Measurements from ENCODE around the gene BCL3. TPM values are rescaled to one million over a fixed set of nuclear protein-coding genes. Genes with fewer than 3 reads are reported as not detected.
"Not testable (repeated sequence)": the region's sequence is repeated elsewhere in the genome, so short reads cannot be mapped to it uniquely, and the experiment has no call there.

The BCL3 gene
- total RNA-seq, 3 donors from 2014 or later: 78.9 to 145 (median 90.6) TPM

GRCh38 chr19:44718441-44719261, 29.9 kb upstream of the BCL3 start:
- ATAC-seq: peak; percentile 84
- Histone ChIP-seq H3K4me1 (ENCODE audit: low read depth) (peaks cover 19% of the 10 kb centered on the region), H3K9me3 (peaks cover 3% of the 10 kb centered on the region), H3K4me3 (no peak overlapping the region), H3K36me3 (ENCODE audit: low read depth) (no peaks in the 10 kb centered on the region)
- TF ChIP-seq, protein P1, sequence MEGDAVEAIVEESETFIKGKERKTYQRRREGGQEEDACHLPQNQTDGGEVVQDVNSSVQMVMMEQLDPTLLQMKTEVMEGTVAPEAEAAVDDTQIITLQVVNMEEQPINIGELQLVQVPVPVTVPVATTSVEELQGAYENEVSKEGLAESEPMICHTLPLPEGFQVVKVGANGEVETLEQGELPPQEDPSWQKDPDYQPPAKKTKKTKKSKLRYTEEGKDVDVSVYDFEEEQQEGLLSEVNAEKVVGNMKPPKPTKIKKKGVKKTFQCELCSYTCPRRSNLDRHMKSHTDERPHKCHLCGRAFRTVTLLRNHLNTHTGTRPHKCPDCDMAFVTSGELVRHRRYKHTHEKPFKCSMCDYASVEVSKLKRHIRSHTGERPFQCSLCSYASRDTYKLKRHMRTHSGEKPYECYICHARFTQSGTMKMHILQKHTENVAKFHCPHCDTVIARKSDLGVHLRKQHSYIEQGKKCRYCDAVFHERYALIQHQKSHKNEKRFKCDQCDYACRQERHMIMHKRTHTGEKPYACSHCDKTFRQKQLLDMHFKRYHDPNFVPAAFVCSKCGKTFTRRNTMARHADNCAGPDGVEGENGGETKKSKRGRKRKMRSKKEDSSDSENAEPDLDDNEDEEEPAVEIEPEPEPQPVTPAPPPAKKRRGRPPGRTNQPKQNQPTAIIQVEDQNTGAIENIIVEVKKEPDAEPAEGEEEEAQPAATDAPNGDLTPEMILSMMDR (IDR thresholded peaks at IDR 0.05): no peak
- DNase-seq: peak in 2 of 3 donors; percentile 78 to 87
- intact Hi-C loops (cut with DNase I, micrococcal nuclease): no loop called here

DNA sequence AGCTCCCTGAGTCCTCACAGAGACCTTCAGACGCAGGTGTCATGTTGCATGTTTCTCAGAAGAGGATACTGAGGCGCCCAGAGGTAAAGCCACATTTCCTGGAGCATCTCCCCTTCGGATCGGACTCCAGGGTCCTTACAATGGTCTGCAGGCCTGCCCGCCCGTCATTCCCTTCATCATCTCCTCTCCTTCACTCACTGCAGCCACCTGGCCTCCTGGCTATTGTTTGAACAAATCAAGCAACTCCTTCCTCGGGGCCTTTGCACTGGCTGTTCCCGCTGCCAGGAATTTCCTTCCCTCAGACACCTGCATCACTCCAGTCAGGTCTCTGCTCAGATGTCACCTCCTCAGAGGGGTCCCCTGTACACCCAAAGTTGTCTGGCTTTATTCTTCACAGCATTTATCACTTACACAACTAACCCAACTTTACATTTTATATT, 29.2 kb upstream of the BCL3 start:
- TF ChIP-seq, protein P1 (IDR thresholded peaks at IDR 0.05): no peak
- peaks cover 25% of the 10 kb centered on the region for H3K4me1 ChIP-seq (ENCODE audit: low read depth)
- intact Hi-C loops (cut with DNase I, micrococcal nuclease): no loop called here
- no peaks in the 10 kb centered on the region for H3K36me3 ChIP-seq (ENCODE audit: low read depth)
- DNase-seq (no peak), ATAC-seq (peak; percentile 2)
- peaks cover 3% of the 10 kb centered on the region for H3K9me3 ChIP-seq
- no peak overlapping the region for H3K4me3 ChIP-seq

DNA sequence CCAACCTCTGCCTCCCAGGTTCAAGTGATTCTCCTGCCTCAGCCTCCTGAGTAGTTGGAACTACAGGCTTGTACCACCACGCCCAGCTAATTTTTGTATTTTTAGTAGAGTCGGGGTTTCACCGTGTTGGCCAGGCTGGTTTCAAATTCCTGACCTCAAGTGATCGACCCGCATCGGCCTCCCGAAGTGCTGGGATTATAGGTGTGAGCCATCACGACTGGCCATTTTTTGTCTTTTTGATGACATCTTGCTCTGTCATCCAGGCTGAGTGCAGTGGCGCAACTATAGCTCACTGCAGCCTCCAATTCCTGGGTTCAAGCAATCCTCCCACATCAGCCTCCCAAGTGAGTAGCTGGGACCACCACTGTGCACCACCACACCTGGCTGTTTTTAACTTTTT, 28.1 kb upstream of the BCL3 start:
- peaks cover 35% of the 10 kb centered on the region for H3K4me1 ChIP-seq (ENCODE audit: low read depth)
- intact Hi-C loops (cut with DNase I, micrococcal nuclease): loop anchor here in 1 of 2 donors (5.0 kb wide), 1 partner anchor 52 kb away; no protein-coding TSS in a partner anchor
- not testable (repeated sequence) for ATAC-seq; DNase-seq; H3K4me3 ChIP-seq; H3K36me3 ChIP-seq (ENCODE audit: low read depth); H3K9me3 ChIP-seq

- H3K9me3 ChIP-seq: no peaks in the 10 kb centered on the region
- TF ChIP-seq, protein P1 (IDR thresholded peaks at IDR 0.05): no peak
- DNase-seq (no peak), ATAC-seq (no peak)
- H3K36me3 ChIP-seq (ENCODE audit: low read depth): no peaks in the 10 kb centered on the region
- intact Hi-C loops (cut with DNase I, micrococcal nuclease): loop anchor here in 1 of 2 donors (5.0 kb wide), 1 partner anchor 51 kb away; no protein-coding TSS in a partner anchor
- H3K4me1 ChIP-seq (ENCODE audit: low read depth): peaks cover 40% of the 10 kb centered on the region
- no peak overlapping the region for H3K4me3 ChIP-seq
These were observed 27.6 kb upstream of the BCL3 start for GRCh38 chr19:44720945-44721344.

- not testable (repeated sequence) for H3K9me3 ChIP-seq; H3K36me3 ChIP-seq (ENCODE audit: low read depth); ATAC-seq; H3K4me3 ChIP-seq; DNase-seq
- intact Hi-C loops (cut with DNase I, micrococcal nuclease): loop anchor here in 1 of 2 donors (5.0 kb wide), 1 partner anchor 51 kb away; no protein-coding TSS in a partner anchor
- peaks cover 44% of the 10 kb centered on the region for H3K4me1 ChIP-seq (ENCODE audit: low read depth)
These were observed 27.1 kb upstream of the BCL3 start for GRCh38 chr19:44721369-44721768.

- ATAC-seq: no peak
- no peak for DNase-seq
- H3K4me3 ChIP-seq: no peak overlapping the region
- H3K4me1 ChIP-seq (ENCODE audit: low read depth): peaks cover 40% of the 10 kb centered on the region
- intact Hi-C loops (cut with DNase I, micrococcal nuclease): loop anchor here (2.0 to 5.0 kb wide), 2 partner anchors 48 to 50 kb away; no protein-coding TSS in a partner anchor
- H3K9me3 ChIP-seq: no peaks in the 10 kb centered on the region
- no peaks in the 10 kb centered on the region for H3K36me3 ChIP-seq (ENCODE audit: low read depth)
- TF ChIP-seq, protein P1 (IDR thresholded peaks at IDR 0.05): no peak
These were observed 26.1 kb upstream of the BCL3 start for GRCh38 chr19:44722131-44723121.

All from mucosa of descending colon (tissue), 3 donors.